Activated CD4-positive, alpha-beta memory T cell treated with anti-CD3 and anti-CD28 coated beads for 36 hours (primary cell): ENCODE data around the gene HAUS8. TPM values are rescaled to one million over a fixed set of nuclear protein-coding genes. Genes with fewer than 3 reads are reported as not detected.
"Not testable (repeated sequence)": the region's sequence is repeated elsewhere in the genome, so short reads cannot be mapped to it uniquely, and the experiment has no call there.

Experiments used
- CTCF ChIA-PET: fragments of 350-600 bp; sonication (Branson Sonifier 250); formaldehyde crosslinking; loops from one replicate; lab custom pipeline; 2021; ENCODE audit warnings: antibody characterized with exemption, inconsistent platforms; lab: Charles Lee
- POLR2A ChIA-PET: fragments of 350-600 bp; sonication (Branson Sonifier 250); formaldehyde crosslinking; loops from one replicate; lab custom pipeline; 2021; ENCODE audit warnings: antibody characterized with exemption; lab: Charles Lee
- DNase-seq: peaks from one replicate; pipeline ENCODE4 v3.0.0-alpha.2; 2020
- H3K27ac Mint-ChIP-seq: one replicate; pipeline ENCODE4 v1.8.0; 2021; ENCODE audit warnings: mixed read lengths
- H3K27me3 Mint-ChIP-seq: one replicate; pipeline ENCODE4 v1.8.0; 2021; ENCODE audit warnings: mixed read lengths
- H3K36me3 Mint-ChIP-seq: one replicate; pipeline ENCODE4 v1.8.0; 2021; ENCODE audit warnings: mixed read lengths
- H3K4me1 Mint-ChIP-seq: one replicate; pipeline ENCODE4 v1.8.0; 2021; ENCODE audit warnings: low read depth, mixed read lengths
- H3K4me3 Mint-ChIP-seq: one replicate; pipeline ENCODE4 v1.8.0; 2021; ENCODE audit warnings: mild to moderate bottlenecking, mixed read lengths
- H3K9me3 Mint-ChIP-seq: one replicate; pipeline ENCODE4 v1.8.0; 2021; ENCODE audit warnings: mixed read lengths
- intact Hi-C: fragments of 100-400 bp; cut with micrococcal nuclease; formaldehyde crosslinking; loops from one replicate; pipeline ENCODE4 v1.15.1; 2023
- total RNA-seq, 2 experiments: library from RNA; stranded (reverse); gene quantifications; one replicate each; pipeline ENCODE4 v1.2.3, GENCODE V29; 2021

The HAUS8 gene
- total RNA-seq, 2 experiments from 2014 or later: 34.9 to 36.8 TPM

GRCh38 chr19:17024941-17025340 lies 50.3 kb downstream of the HAUS8 start:
- intact Hi-C loops, CTCF ChIA-PET, DNase-seq, H3K27ac Mint-ChIP-seq, POLR2A ChIA-PET, H3K4me3 Mint-ChIP-seq, H3K4me1 Mint-ChIP-seq, H3K36me3 Mint-ChIP-seq: not testable (repeated sequence)
- H3K27me3 Mint-ChIP-seq: peaks cover 42% of the 10 kb centered on the region
- peaks cover 18% of the 10 kb centered on the region for H3K9me3 Mint-ChIP-seq

GRCh38 chr19:17023805-17024204 lies 51.4 kb downstream of the HAUS8 start:
- Mint-ChIP-seq H3K27ac (no peak overlapping the region), H3K27me3 (peaks cover 38% of the 10 kb centered on the region), H3K9me3 (peaks cover 18% of the 10 kb centered on the region), H3K4me3 (no peak overlapping the region), H3K36me3 (peaks cover 9% of the 10 kb centered on the region), H3K4me1 (peaks cover 6% of the 10 kb centered on the region)
- ChIA-PET POLR2A (no interaction called here), CTCF (no interaction called here)
- no peak for DNase-seq
- intact Hi-C loops: no loop called here

GRCh38 chr19:17022738-17023137 lies 52.5 kb downstream of the HAUS8 start:
- POLR2A ChIA-PET: no interaction called here
- H3K27me3 Mint-ChIP-seq: peaks cover 28% of the 10 kb centered on the region
- intact Hi-C loops: no loop called here
- no peak overlapping the region for H3K4me3 Mint-ChIP-seq
- DNase-seq: no peak
- peaks cover 9% of the 10 kb centered on the region for H3K36me3 Mint-ChIP-seq
- H3K4me1 Mint-ChIP-seq: peaks cover 6% of the 10 kb centered on the region
- CTCF ChIA-PET: no interaction called here
- peaks cover 18% of the 10 kb centered on the region for H3K9me3 Mint-ChIP-seq
- H3K27ac Mint-ChIP-seq: no peak overlapping the region

- intact Hi-C loops: no loop called here
- DNase-seq: no peak
- peaks cover 18% of the 10 kb centered on the region for H3K9me3 Mint-ChIP-seq
- ChIA-PET CTCF (no interaction called here), POLR2A (no interaction called here)
- H3K4me1 Mint-ChIP-seq: peaks cover 6% of the 10 kb centered on the region
- no peak overlapping the region for H3K4me3 Mint-ChIP-seq
- H3K27ac Mint-ChIP-seq: no peak overlapping the region
- H3K36me3 Mint-ChIP-seq: peaks cover 9% of the 10 kb centered on the region
- peaks cover 23% of the 10 kb centered on the region for H3K27me3 Mint-ChIP-seq
Measured at GRCh38 chr19:17021793-17022590, 53.3 kb downstream of the HAUS8 start.

GRCh38 chr19:17021328-17021727 lies 53.9 kb downstream of the HAUS8 start:
- CTCF ChIA-PET: no interaction called here
- H3K4me1 Mint-ChIP-seq: peaks cover 6% of the 10 kb centered on the region
- POLR2A ChIA-PET: interaction anchor here (0.5 kb wide), 1 partner anchor 49 kb away, joined by 3 read pairs; no protein-coding TSS in a partner anchor

GRCh38 chr19:17020823-17021222 lies 54.4 kb downstream of the HAUS8 start:
- Mint-ChIP-seq H3K27ac (no peak overlapping the region), H3K4me3 (no peak overlapping the region), H3K4me1 (peaks cover 1% of the 10 kb centered on the region), H3K9me3 (peaks cover 18% of the 10 kb centered on the region), H3K27me3 (peaks cover 17% of the 10 kb centered on the region), H3K36me3 (peaks cover 9% of the 10 kb centered on the region)
- no peak for DNase-seq
- intact Hi-C loops: no loop called here
- POLR2A ChIA-PET: interaction anchor here (0.5 kb wide), 1 partner anchor 49 kb away, joined by 3 read pairs; no protein-coding TSS in a partner anchor
- CTCF ChIA-PET: no interaction called here

More at GRCh38 chr19:17021328-17021727, 53.9 kb downstream of the HAUS8 start:
- peaks cover 9% of the 10 kb centered on the region for H3K36me3 Mint-ChIP-seq
- peaks cover 18% of the 10 kb centered on the region for H3K9me3 Mint-ChIP-seq
- DNase-seq: no peak
- H3K27me3 Mint-ChIP-seq: peaks cover 22% of the 10 kb centered on the region
- intact Hi-C loops: no loop called here
- H3K4me3 Mint-ChIP-seq: no peak overlapping the region
- H3K27ac Mint-ChIP-seq: no peak overlapping the region

- Mint-ChIP-seq H3K27ac (no peak overlapping the region), H3K9me3 (peaks cover 18% of the 10 kb centered on the region), H3K36me3 (peaks cover 9% of the 10 kb centered on the region), H3K4me1 (no peaks in the 10 kb centered on the region), H3K4me3 (no peak overlapping the region), H3K27me3 (peaks cover 14% of the 10 kb centered on the region)
- CTCF ChIA-PET: no interaction called here
- intact Hi-C loops: no loop called here
- POLR2A ChIA-PET: no interaction called here
- DNase-seq: no peak
Measured at GRCh38 chr19:17020385-17020784, 54.9 kb downstream of the HAUS8 start.

- DNase-seq, H3K27me3 Mint-ChIP-seq, H3K36me3 Mint-ChIP-seq, H3K4me1 Mint-ChIP-seq, H3K27ac Mint-ChIP-seq, intact Hi-C loops, H3K4me3 Mint-ChIP-seq, CTCF ChIA-PET: not testable (repeated sequence)
- POLR2A ChIA-PET: interaction anchor here (0.6 kb wide), 1 partner anchor 89 kb away, joined by 3 read pairs; no protein-coding TSS in a partner anchor
- H3K9me3 Mint-ChIP-seq: peaks cover 12% of the 10 kb centered on the region
Measured at GRCh38 chr19:17014212-17014861, 60.9 kb downstream of the HAUS8 start.

GRCh38 chr19:17011485-17011884 lies 63.8 kb downstream of the HAUS8 start:
- Mint-ChIP-seq H3K4me1 (no peaks in the 10 kb centered on the region), H3K27ac (no peak overlapping the region), H3K27me3 (no peaks in the 10 kb centered on the region), H3K4me3 (no peak overlapping the region), H3K36me3 (peaks cover 2% of the 10 kb centered on the region), H3K9me3 (peaks cover 15% of the 10 kb centered on the region)
- intact Hi-C loops: no loop called here
- ChIA-PET POLR2A (no interaction called here), CTCF (no interaction called here)
- no peak for DNase-seq

- Mint-ChIP-seq H3K36me3 (no peaks in the 10 kb centered on the region), H3K4me3 (no peak overlapping the region), H3K27me3 (no peaks in the 10 kb centered on the region), H3K9me3 (peaks cover 4% of the 10 kb centered on the region), H3K27ac (no peak overlapping the region), H3K4me1 (peaks cover 11% of the 10 kb centered on the region)
- DNase-seq: no peak
- CTCF ChIA-PET: no interaction called here
- POLR2A ChIA-PET: no interaction called here
- intact Hi-C loops: no loop called here
Measured at GRCh38 chr19:17006579-17006978, 68.7 kb downstream of the HAUS8 start.

GRCh38 chr19:17005000-17005399 lies 70.3 kb downstream of the HAUS8 start:
- H3K27me3 Mint-ChIP-seq: no peaks in the 10 kb centered on the region
- ChIA-PET POLR2A (no interaction called here), CTCF (no interaction called here)
- peaks cover 4% of the 10 kb centered on the region for H3K9me3 Mint-ChIP-seq
- H3K4me1 Mint-ChIP-seq: peaks cover 22% of the 10 kb centered on the region
- DNase-seq: no peak
- H3K27ac Mint-ChIP-seq: no peak overlapping the region
- intact Hi-C loops: no loop called here
- H3K4me3 Mint-ChIP-seq: no peak overlapping the region
- H3K36me3 Mint-ChIP-seq: no peaks in the 10 kb centered on the region

GRCh38 chr19:17004386-17004785 lies 70.9 kb downstream of the HAUS8 start:
- Mint-ChIP-seq H3K9me3 (peaks cover 4% of the 10 kb centered on the region), H3K36me3 (no peaks in the 10 kb centered on the region), H3K4me3 (no peak overlapping the region), H3K4me1 (peaks cover 22% of the 10 kb centered on the region), H3K27me3 (no peaks in the 10 kb centered on the region), H3K27ac (no peak overlapping the region)
- CTCF ChIA-PET: no interaction called here
- POLR2A ChIA-PET: no interaction called here
- intact Hi-C loops: no loop called here
- DNase-seq: no peak
